Sciatic nerve (tissue), 2 donors: ENCODE results near the gene WDR76. TPM values are rescaled to one million over a fixed set of nuclear protein-coding genes. Genes with fewer than 3 reads are reported as not detected.

ENCODE experiments used
- ATAC-seq: fragments of 200-7000 bp; cut with Tn5 transposase; one replicate; pipeline ENCODE4 v1.9.1; 2020; ENCODE audit warnings: mild to moderate bottlenecking, moderate library complexity
- DNase-seq: peaks from one replicate; pipeline ENCODE4 v3.0.0-alpha.2; 2020; ENCODE audit warnings: low spot score
- intact Hi-C: fragments of 100-400 bp; cut with DNase I; formaldehyde crosslinking; loops from one replicate; pipeline ENCODE4 v1.14.2; 2022
- microRNA-seq: library from miRNA; unstranded; fragments of <30 nt; microRNA quantifications from one replicate; pipeline ENCODE4 v1.2.0, GENCODE V29; 2020
- total RNA-seq: library from RNA; stranded (reverse); fragmentation: NEBNext Ultra II Directional; extraction: Animal tissue kit (Norgen Biotek cat#: 25700); gene quantifications from one replicate; pipeline ENCODE4 v1.2.1, GENCODE V29; 2021
- donor health status: DM: no; HTN: no; CAD: no.
- donor health status: DM: no; HTN: no; CAD: no.

Gene WDR76
- total RNA-seq, 1 donor from 2014 or later: 5.1 TPM

DNA sequence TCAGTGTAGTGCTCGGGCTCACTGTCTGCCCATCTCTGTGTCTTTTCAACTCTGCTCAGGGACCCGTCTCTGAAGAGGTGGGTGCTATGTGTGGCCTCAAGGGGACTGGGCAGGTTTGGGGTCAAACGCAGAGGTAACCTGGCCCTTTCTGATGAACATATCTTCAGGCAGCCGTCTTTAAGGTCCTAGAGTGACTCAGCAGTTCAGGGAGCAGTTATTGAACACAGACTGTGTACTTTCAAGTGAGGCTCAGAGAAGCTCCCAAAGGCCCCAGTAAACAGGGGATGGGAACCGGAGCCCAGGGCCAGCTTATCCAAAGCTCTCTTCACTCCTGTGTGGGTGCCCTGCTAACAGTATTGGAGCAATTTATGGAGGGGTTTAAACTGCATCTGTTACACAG is 73.1 kb downstream of the WDR76 start:
- intact Hi-C loops: loop anchor here (10.0 kb wide), 1 partner anchor 315 kb away; no protein-coding TSS in a partner anchor
- DNase-seq: no peak
- no peak for ATAC-seq

DNA sequence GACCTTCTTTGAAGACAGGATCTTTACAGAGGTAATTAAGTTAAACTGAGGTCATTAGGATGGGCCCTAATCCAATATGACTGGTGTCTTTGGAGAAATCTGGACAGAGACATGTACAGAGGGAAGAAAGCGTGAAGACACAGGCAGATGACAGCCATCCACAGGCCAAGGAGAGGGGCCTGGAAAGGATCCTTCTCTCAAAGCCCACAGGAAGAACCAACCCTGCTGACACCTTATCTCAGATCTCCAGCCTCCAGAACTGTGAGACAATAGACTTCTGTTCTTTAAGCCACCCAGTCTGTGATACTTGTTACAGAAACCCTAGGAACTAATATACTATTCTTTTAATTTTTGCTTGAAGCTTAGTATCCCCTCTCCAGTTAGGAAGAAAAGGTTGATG is 74.2 kb downstream of the WDR76 start:
- ATAC-seq (no peak), DNase-seq (no peak)
- intact Hi-C loops: no loop called here

DNA sequence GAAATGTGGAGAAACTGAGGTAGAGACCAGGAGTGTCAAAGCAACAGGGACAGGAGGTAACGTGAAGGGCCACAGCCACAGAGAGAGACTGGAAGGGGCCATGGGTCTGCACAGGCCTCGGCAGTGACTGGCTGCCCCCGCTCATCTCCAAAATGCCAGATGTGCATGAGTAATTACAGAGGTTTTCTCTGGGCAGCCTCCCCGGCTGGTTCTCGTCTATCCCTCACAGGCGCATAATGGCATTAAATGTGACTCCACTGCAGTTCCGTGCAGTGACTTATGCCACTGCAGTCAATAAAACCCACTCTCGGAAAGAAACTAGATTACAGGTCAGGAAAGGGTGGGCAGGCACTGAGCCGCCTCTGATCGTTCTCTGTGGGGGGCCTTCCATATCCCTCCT is 74.7 kb downstream of the WDR76 start:
- ATAC-seq (no peak), DNase-seq (no peak)
- intact Hi-C loops: no loop called here

DNA sequence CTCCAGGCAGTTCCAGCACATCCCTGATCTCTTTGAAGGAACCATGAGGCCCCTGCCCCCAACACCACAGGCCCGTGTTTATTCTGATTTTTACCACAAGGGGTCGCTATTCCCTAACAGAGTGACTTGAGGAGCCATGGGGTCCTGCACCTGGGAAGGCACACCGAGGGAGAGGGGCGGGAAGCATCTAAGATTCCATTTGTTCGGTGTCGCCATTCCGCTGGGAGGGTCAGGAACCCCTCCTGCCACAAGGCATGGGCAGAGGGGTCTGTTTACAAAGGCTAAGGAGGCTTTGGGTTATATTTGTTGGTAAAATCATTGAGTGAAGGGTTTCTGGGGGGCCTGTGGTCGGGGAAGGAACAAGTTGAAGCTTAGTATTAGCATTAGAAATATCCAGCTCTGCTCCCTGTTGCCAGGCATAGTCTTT is 77.1 kb downstream of the WDR76 start:
- peak; percentile 68 for DNase-seq
- intact Hi-C loops: no loop called here
- peak; percentile 72 for ATAC-seq

DNA sequence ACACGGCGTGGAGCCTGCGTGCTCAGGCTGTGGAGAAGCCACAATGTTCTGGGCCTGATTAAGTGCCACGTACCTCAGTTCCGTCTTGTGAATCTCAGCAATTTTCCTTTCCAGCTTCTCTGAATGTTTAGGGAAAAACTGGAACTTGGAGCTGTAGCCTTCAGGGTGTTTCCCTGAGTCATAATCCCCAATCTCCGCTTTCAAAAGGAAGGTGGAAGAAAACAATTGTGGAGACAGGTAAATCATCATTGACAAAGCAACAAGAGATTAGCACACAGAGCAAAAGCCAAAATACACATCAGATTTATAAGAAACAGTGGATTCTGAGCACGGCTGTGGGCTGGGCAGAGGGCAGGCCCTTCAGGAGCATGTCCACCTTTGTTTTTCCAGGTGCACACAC is 79.0 kb downstream of the WDR76 start:
- DNase-seq (no peak), ATAC-seq (no peak)
- intact Hi-C loops: no loop called here

DNA sequence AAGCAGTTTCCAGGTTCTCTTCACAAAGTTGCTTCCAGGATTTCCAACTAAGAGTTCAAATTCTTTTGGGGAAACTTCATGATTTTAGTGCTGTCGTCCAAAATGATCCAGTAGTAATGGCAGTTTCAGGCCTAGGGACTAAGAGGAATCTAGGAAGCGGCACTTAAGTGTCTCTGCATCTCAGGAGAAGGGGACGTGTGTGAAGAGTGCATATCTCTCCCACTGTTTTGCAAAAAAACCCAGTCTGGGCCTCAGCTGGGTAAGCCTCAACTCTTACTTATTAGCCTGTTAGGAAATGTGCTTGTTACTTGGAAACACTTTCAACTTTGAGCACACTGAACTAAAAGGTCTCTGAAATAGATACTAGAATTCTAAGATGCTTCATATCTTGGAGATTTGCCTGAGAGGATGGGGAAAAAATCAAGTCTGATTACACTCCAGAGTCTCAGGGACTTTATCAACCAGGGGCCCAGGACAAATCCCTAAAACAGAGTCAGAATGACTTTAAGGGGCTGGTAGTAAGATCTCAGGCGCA is 81.8 kb downstream of the WDR76 start:
- intact Hi-C loops: no loop called here
- no peak for ATAC-seq

DNA sequence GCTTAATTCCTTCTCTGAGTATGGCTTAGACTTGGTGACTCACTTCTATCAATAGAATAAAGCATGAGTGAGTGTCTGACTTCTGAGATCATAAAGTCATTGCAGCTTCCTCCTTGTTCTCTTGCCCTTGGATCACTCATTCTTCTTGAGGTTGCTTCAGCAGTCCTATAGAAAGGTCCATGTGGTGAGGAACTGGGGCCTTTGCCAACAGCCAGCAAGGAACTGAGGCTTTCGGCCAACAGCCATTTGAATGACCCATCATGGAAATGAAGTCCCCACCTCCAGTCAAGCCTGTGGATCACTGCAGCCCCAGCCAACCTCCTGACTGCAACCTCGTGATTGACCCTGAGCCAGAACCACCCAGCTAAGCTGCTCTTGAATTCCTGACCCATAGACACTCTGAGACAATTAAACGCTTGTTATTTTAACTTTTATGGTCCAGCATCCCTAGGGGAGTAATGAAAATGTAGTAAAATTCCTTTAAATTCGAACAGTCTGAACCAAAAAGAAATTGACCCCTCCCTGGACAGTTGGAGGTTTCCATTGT is 84.5 kb downstream of the WDR76 start:
- DNase-seq (peak; percentile 80), ATAC-seq (peak; percentile 90)
- intact Hi-C loops: no loop called here

More for the DNA sequence above, 81.8 kb downstream of the WDR76 start:
- DNase-seq: no peak

DNA sequence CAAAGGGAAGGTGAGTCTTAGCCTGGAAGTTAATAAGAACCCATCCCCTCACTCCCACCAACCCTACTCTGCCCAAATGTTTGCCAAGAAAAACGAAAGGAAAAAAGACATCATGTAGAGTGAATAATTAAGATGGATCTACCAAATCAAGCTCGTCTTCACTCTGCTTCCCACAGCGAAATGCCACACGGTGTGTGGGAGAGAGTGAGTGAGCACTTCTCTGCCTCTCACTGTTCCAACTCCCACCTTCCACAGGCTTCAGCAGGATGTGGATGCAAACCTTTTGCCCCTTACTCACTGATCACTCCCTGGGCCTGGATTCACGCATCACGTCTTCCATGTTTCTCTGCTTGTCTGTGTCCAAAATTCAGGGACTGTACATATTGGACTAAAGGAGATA is 85.4 kb downstream of the WDR76 start:
- DNase-seq (no peak), ATAC-seq (no peak)
- intact Hi-C loops: no loop called here

DNA sequence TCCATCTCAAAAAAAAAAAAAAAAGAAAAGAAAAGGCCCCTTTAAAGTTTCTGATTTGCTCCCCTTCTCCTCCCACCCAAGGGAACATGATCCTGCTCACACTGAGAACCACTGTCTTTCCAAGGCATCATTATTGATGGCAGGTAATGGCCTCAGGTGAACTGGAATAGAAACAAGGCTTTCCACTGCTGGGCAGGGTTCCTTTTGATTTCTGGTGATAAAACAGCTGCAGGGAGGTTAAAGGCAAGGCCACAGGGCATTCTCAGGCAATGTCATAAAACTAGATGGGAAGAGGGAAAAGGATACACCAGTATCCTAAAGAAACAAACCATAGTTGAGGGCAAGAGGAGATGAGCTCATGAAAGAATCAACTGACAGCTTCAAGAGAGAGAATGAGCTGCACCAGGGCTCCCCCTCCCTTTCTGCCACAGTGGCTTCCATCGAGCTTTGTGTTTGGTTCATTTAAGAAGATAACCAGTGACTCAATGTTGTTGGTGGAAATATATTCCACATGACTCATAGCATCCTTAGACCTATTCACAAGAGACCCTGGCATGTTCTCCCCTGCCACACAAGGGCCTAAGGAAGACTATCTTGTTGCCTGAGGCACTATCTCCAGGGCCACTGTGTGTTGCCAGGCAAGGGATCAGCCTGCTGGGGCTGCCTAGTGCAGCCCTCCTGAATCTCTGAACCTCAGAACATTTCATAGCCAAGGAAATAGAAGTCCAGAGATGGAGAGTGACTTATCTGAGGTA is 86.4 kb downstream of the WDR76 start:
- intact Hi-C loops: no loop called here
- ATAC-seq (peak; percentile 70), DNase-seq (no peak)

DNA sequence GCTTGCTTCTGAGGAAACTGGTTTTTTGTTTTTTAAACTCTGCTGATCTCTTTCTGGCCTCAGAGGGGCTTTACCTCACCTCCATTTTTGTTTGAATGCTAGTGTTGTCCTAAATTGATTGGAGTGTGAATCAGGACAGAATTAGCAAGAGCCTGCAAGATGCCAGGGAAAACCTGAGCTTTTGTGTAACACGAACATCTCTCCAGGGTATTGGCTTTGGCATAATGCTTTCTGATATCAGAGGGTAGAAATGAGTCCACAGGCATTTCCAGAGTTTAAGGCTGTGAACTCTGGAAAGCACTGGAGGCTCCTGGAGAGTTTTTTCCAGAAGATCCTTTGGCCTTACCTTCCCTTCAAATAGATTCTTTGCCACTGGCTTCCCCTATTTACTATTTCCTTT is 87.1 kb downstream of the WDR76 start:
- DNase-seq: no peak
- intact Hi-C loops: no loop called here
- no peak for ATAC-seq

DNA sequence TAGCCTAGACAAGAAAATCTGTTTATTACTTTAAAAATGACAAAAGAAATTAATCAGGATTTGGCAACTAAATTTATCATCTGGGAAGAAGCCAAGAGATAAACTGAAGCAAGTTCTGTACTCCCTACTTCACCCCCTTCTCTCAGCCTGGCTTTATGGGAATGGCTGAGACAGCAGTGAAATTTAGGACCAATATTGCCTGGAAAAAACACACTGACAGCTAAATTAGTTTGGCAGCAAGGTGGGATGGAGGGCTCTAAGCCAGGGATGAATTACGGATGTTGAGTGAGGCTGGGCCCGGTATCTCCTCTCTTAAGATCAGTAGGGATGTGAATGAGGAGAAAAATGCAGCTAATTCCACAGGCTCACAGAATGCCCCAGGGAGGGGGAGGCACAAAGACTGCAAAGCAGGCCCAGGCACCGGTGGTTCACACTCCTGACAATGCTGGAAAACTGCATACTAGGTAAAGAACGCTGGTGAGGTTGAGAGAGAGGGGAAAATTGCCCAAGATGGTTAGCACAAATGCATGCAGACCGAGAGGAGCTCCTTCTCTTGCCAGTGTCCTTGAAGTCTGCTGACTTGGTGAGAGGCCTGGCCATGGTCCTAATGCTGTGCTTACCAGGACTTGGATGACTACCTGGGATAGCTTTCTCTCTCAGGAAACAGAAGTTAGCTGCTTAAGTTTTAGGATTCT is 89.0 kb downstream of the WDR76 start:
- intact Hi-C loops: no loop called here
- DNase-seq (no peak), ATAC-seq (no peak)

DNA sequence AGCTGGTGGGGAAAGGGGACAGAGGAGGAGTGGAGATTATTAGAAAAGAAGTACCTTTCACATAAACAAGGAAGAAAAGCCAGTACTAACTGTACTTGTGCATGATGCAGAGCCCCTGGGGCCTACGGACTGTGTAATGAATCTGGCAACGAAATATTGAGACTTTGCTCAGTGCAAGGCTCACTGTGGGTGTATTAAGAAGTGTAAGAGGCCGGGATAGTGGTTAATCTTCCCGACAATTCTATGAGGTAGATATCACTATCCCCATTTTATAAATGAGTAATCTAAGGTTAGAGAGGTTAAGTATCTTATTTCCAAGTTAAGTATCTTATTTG is 89.5 kb downstream of the WDR76 start:
- intact Hi-C loops: no loop called here
- ATAC-seq (no peak), DNase-seq (no peak)

Small RNAs within 50 kb of the gene (microRNA-seq; reads per million reads assigned to microRNA genes)
- not detected for gene MIR1282

Other genes starting within 250 kb of the WDR76 start
- gene PPIP5K1, start 236.8 kb upstream of the WDR76 start, total RNA-seq: 74.8 TPM
- gene CKMT1B, start 233.0 kb upstream of the WDR76 start, total RNA-seq: not detected
- gene STRC, start 208.2 kb upstream of the WDR76 start, total RNA-seq: 0.89 TPM
- 12.5 TPM for gene CATSPER2, start 178.2 kb upstream of the WDR76 start, total RNA-seq
- gene CKMT1A, start 133.1 kb upstream of the WDR76 start, total RNA-seq: 0.36 TPM
- 194 TPM for gene PDIA3, start 80.6 kb upstream of the WDR76 start, total RNA-seq
- 5.6 TPM for gene ELL3, start 50.0 kb upstream of the WDR76 start, total RNA-seq
- 656 TPM for gene SERF2, start 34.7 kb upstream of the WDR76 start, total RNA-seq
- gene SERINC4, start 26.8 kb upstream of the WDR76 start, total RNA-seq: 0.31 TPM
- 13.6 TPM for gene HYPK, start 26.4 kb upstream of the WDR76 start, total RNA-seq
- gene MFAP1, start 2.3 kb upstream of the WDR76 start, total RNA-seq: 17.3 TPM